WTC11 (cell line): Measurements from ENCODE around the gene PKMYT1. TPM values are rescaled to one million over a fixed set of nuclear protein-coding genes. Genes with fewer than 3 reads are reported as not detected.

ENCODE experiments used
- ATAC-seq: fragments of 200-7000 bp; cut with Tn5 transposase; 2 replicates; pipeline ENCODE4 v1.10.0; 2021; ENCODE audit warnings: mild to moderate bottlenecking, moderate library complexity
- CTCF ChIA-PET: fragments of 300-600 bp; sonication (Branson Sonifier 250); formaldehyde crosslinking; loops from one replicate; lab custom pipeline; 2021; ENCODE audit warnings: antibody characterized with exemption; lab: Charles Lee
- POLR2A ChIA-PET: fragments of 350-600 bp; sonication (Branson Sonifier 250); formaldehyde crosslinking; loops from one replicate; lab custom pipeline; 2021; ENCODE audit warnings: antibody characterized with exemption; lab: Charles Lee
- DNase-seq: peaks from one replicate; pipeline ENCODE4 v3.0.0; 2021; ENCODE audit warnings: low spot score
- H3K27ac Mint-ChIP-seq: 2 replicates; pipeline ENCODE4 v1.8.0; 2021; ENCODE audit warnings: mixed read lengths
- H3K27me3 Mint-ChIP-seq: 2 replicates; pipeline ENCODE4 v1.8.0; 2021; ENCODE audit warnings: low read depth, mild to moderate bottlenecking, moderate library complexity, mixed read lengths
- H3K36me3 Mint-ChIP-seq: 2 replicates; pipeline ENCODE4 v1.8.0; 2021; ENCODE audit warnings: mixed read lengths
- H3K4me1 Mint-ChIP-seq: 2 replicates; pipeline ENCODE4 v1.8.0; 2022; ENCODE audit warnings: mixed read lengths
- H3K4me3 Mint-ChIP-seq: 2 replicates; pipeline ENCODE4 v1.8.0; 2021; ENCODE audit warnings: mild to moderate bottlenecking, moderate library complexity, mixed read lengths
- H3K9me3 Mint-ChIP-seq: 2 replicates; pipeline ENCODE4 v1.8.0; 2021; ENCODE audit warnings: mixed read lengths
- CTCF ChIP-seq: fragments of 200-600 bp; IDR thresholded peaks from 2 replicates; pipeline ENCODE4 v1.8.0; 2022; ENCODE audit warnings: antibody characterized with exemption
- E2F1 ChIP-seq: sonication (generic); formaldehyde crosslinking; IDR thresholded peaks from 2 replicates; pipeline ENCODE4 v1.8.0; 2022; ENCODE audit warnings: mild to moderate bottlenecking, missing genetic modification reagents
- E2F4 ChIP-seq: sonication (generic); formaldehyde crosslinking; IDR thresholded peaks from 2 replicates; pipeline ENCODE4 v1.8.1; 2022; ENCODE audit warnings: low read depth, mild to moderate bottlenecking, moderate library complexity, missing genetic modification reagents, borderline replicate concordance
- ELF4 ChIP-seq: sonication (generic); formaldehyde crosslinking; IDR thresholded peaks from 2 replicates; pipeline ENCODE4 v1.8.1; 2022; ENCODE audit warnings: low read depth, mild to moderate bottlenecking, moderate library complexity, missing genetic modification reagents
- EMX1 ChIP-seq: fragments of 250-450 bp; sonication (Bioruptor Pico); IDR thresholded peaks from 2 replicates; pipeline ENCODE4 v1.8.0; 2021; ENCODE audit warnings: mild to moderate bottlenecking
- ETV6 ChIP-seq: sonication (generic); formaldehyde crosslinking; IDR thresholded peaks from 2 replicates; pipeline ENCODE4 v1.8.1; 2022; ENCODE audit warnings: mild to moderate bottlenecking, missing genetic modification reagents
- GRHL2 ChIP-seq: fragments of 250-450 bp; sonication (Bioruptor Pico); IDR thresholded peaks from 2 replicates; pipeline ENCODE4 v1.8.0; 2022; ENCODE audit warnings: mild to moderate bottlenecking, moderate library complexity; ENCODE audit not compliant: insufficient replicate concordance, severe bottlenecking
- IRF1 ChIP-seq: sonication (generic); formaldehyde crosslinking; IDR thresholded peaks from 2 replicates; pipeline ENCODE4 v1.8.0; 2023; ENCODE audit warnings: missing genetic modification reagents
- KAT7 ChIP-seq: sonication (generic); formaldehyde crosslinking; IDR thresholded peaks from 2 replicates; pipeline ENCODE4 v1.8.1; 2023; ENCODE audit warnings: missing genetic modification reagents, mild to moderate bottlenecking, borderline replicate concordance
- MLX ChIP-seq: sonication (generic); formaldehyde crosslinking; IDR thresholded peaks from 2 replicates; pipeline ENCODE4 v1.8.1; 2023; ENCODE audit warnings: mild to moderate bottlenecking, missing genetic modification reagents, moderate library complexity
- NR1H2 ChIP-seq: sonication (generic); formaldehyde crosslinking; IDR thresholded peaks from 2 replicates; pipeline ENCODE4 v1.9.0; 2021; ENCODE audit warnings: mild to moderate bottlenecking, moderate library complexity, missing genetic modification reagents
- PREB ChIP-seq: sonication (generic); formaldehyde crosslinking; IDR thresholded peaks from 2 replicates; pipeline ENCODE4 v1.8.1; 2022; ENCODE audit warnings: mild to moderate bottlenecking, missing genetic modification reagents, moderate library complexity, borderline replicate concordance
- RELA ChIP-seq: sonication (generic); formaldehyde crosslinking; IDR thresholded peaks from 2 replicates; pipeline ENCODE4 v1.8.1; 2022; ENCODE audit warnings: missing genetic modification reagents, mild to moderate bottlenecking, borderline replicate concordance
- SMAD4 ChIP-seq: sonication (generic); formaldehyde crosslinking; IDR thresholded peaks from 2 replicates; pipeline ENCODE4 v1.8.0; 2022; ENCODE audit warnings: mild to moderate bottlenecking, missing genetic modification reagents
- TEAD4 ChIP-seq: sonication (generic); formaldehyde crosslinking; IDR thresholded peaks from 2 replicates; pipeline ENCODE4 v1.8.0; 2022; ENCODE audit warnings: mild to moderate bottlenecking, missing genetic modification reagents
- USF1 ChIP-seq: sonication (generic); formaldehyde crosslinking; IDR thresholded peaks from 2 replicates; pipeline ENCODE4 v1.8.0; 2022; ENCODE audit warnings: mild to moderate bottlenecking, missing genetic modification reagents
- ZNF232 ChIP-seq: sonication (generic); formaldehyde crosslinking; IDR thresholded peaks from 2 replicates; pipeline ENCODE4 v1.8.0; 2022; ENCODE audit warnings: mild to moderate bottlenecking, missing genetic modification reagents
- ZNF281 ChIP-seq: sonication (generic); formaldehyde crosslinking; IDR thresholded peaks from 2 replicates; pipeline ENCODE4 v1.8.0; 2023; ENCODE audit warnings: mild to moderate bottlenecking, missing genetic modification reagents
- ZNF512 ChIP-seq: sonication (generic); formaldehyde crosslinking; IDR thresholded peaks from 2 replicates; pipeline ENCODE4 v1.8.1; 2022; ENCODE audit warnings: missing genetic modification reagents, borderline replicate concordance
- ZNF671 ChIP-seq: fragments of 250-450 bp; sonication (Bioruptor Pico); IDR thresholded peaks from 2 replicates; pipeline ENCODE4 v1.8.0; 2021; ENCODE audit warnings: mild to moderate bottlenecking
- total RNA-seq: library from RNA; stranded (reverse); gene quantifications from 3 replicates; pipeline ENCODE4 v1.2.3, GENCODE V29; 2021

Gene PKMYT1
- total RNA-seq, 1 experiment from 2014 or later = 120 TPM

GRCh38 chr16:3022208-3022683 is 42.0 kb upstream of the PKMYT1 start:
- Mint-ChIP-seq H3K27ac (peak overlapping the region; percentile 99), H3K4me1 (peaks cover 38% of the 10 kb centered on the region), H3K4me3 (peak overlapping the region; percentile 86), H3K36me3 (peaks cover 18% of the 10 kb centered on the region), H3K9me3 (no peaks in the 10 kb centered on the region), H3K27me3 (peaks cover 2% of the 10 kb centered on the region; the same call in 1 of the 2 replicates)
- ATAC-seq (no peak), DNase-seq (peak; percentile 84)
- POLR2A ChIA-PET = interaction anchor here (0.8 to 17.1 kb wide), 8 partner anchors 7 to 77 kb away, joined by 3 to 502 read pairs (median 6); partner anchors contain the start of genes CLDN9 and ZSCAN10
- TF ChIP-seq E2F1 = no peak
- 0 out of 2 replicates have a peak, but pooled peaks have one; percentile 24 for TF ChIP-seq ETV6 (CRISPR knock-in tag)
- no peak for TF ChIP-seq RELA (CRISPR knock-in tag)
- TF ChIP-seq SMAD4 = no peak
- TF ChIP-seq E2F4 (CRISPR knock-in tag) = no peak
- TF ChIP-seq MLX (CRISPR knock-in tag) = no peak
- TF ChIP-seq ELF4 (CRISPR knock-in tag) = no peak
- TF ChIP-seq ZNF232 = no peak
- TF ChIP-seq TEAD4 = 0 out of 2 replicates have a peak, but pooled peaks have one; percentile 41
- CTCF ChIA-PET = interaction anchor here (0.9 to 8.6 kb wide), 9 partner anchors 8 to 39 kb away, joined by 3 to 360 read pairs (median 6); partner anchors contain the start of gene CLDN9

- Mint-ChIP-seq H3K4me1 (peaks cover 44% of the 10 kb centered on the region), H3K36me3 (peaks cover 17% of the 10 kb centered on the region), H3K27ac (peak overlapping the region; percentile 99), H3K9me3 (no peaks in the 10 kb centered on the region), H3K4me3 (peak overlapping the region; percentile 86), H3K27me3 (peaks cover 2% of the 10 kb centered on the region; the same call in 1 of the 2 replicates)
- POLR2A ChIA-PET = interaction anchor here (0.6 to 17.1 kb wide), 10 partner anchors 8 to 148 kb away, joined by 3 to 502 read pairs (median 8); partner anchors contain the start of genes CLDN9 and ZSCAN10
- CTCF ChIA-PET = interaction anchor here (0.6 to 8.6 kb wide), 17 partner anchors 10 to 1338 kb away, joined by 3 to 360 read pairs (median 4); partner anchors contain the start of genes CLDN9 and ZSCAN10
- ATAC-seq = peak; percentile 34
- peak; percentile 97 for DNase-seq
- TF ChIP-seq GRHL2 (CRISPR knock-in tag) = no peak
- no peak for TF ChIP-seq ZNF512 (CRISPR knock-in tag)
- TF ChIP-seq CTCF = no peak
- TF ChIP-seq NR1H2 (CRISPR knock-in tag) = no peak
- no peak for TF ChIP-seq IRF1 (CRISPR knock-in tag)
- TF ChIP-seq USF1 (CRISPR knock-in tag) = no peak
- no peak for TF ChIP-seq ZNF671 (CRISPR knock-in tag)
- TF ChIP-seq ZNF281 (CRISPR knock-in tag) = peak; percentile 5; the same call in 1 of the 2 replicates
- no peak for TF ChIP-seq EMX1
- peak; percentile 52; the same call in 1 of the 2 replicates for TF ChIP-seq KAT7 (CRISPR knock-in tag)
- no peak for TF ChIP-seq PREB (CRISPR knock-in tag)
These were observed 41.4 kb upstream of the PKMYT1 start for GRCh38 chr16:3021449-3022207.
